Measurements from ENCODE around the gene SPAST. TPM values are rescaled to one million over a fixed set of nuclear protein-coding genes. Genes with fewer than 3 reads are reported as not detected.
"Not testable (repeated sequence)": the region's sequence is repeated elsewhere in the genome, so short reads cannot be mapped to it uniquely, and the experiment has no call there.

The SPAST gene, protein sequence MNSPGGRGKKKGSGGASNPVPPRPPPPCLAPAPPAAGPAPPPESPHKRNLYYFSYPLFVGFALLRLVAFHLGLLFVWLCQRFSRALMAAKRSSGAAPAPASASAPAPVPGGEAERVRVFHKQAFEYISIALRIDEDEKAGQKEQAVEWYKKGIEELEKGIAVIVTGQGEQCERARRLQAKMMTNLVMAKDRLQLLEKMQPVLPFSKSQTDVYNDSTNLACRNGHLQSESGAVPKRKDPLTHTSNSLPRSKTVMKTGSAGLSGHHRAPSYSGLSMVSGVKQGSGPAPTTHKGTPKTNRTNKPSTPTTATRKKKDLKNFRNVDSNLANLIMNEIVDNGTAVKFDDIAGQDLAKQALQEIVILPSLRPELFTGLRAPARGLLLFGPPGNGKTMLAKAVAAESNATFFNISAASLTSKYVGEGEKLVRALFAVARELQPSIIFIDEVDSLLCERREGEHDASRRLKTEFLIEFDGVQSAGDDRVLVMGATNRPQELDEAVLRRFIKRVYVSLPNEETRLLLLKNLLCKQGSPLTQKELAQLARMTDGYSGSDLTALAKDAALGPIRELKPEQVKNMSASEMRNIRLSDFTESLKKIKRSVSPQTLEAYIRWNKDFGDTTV
- 30.8 and 32.8 TPM in 2 replicates for total RNA-seq (2021)
- long read RNA-seq, full-length matches to known transcripts: 18 of 30 reads
- long read RNA-seq, partial matches to known transcripts: 6 of 30 reads
- long read RNA-seq, other reads (novel, unspliced or antisense): 6 of 30 reads

DNA sequence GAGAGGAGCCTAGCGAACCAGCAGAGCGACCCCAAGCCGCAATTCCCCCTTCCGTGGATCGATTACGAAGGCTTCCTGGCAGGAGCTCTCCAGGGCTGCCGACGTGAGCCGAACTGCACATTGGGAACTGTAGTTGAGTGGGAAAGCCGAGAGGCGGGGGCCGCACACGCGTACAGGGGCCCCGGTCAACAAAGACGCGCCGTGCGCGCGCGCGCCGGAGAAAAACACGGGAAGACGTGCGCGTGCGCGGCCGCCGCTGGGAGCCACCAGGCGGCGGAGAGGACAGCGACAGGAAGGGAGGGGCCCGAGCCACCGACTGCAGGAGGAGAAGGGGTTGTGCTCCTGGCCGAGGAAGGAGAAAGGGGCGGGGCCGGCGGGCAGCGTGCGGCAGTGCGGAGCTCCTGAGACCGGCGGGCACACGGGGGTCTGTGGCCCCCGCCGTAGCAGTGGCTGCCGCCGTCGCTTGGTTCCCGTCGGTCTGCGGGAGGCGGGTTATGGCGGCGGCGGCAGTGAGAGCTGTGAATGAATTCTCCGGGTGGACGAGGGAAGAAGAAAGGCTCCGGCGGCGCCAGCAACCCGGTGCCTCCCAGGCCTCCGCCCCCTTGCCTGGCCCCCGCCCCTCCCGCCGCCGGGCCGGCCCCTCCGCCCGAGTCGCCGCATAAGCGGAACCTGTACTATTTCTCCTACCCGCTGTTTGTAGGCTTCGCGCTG, at the start of gene SPAST:
Gene SPAST, plus strand, starts transcription at position 247 of the 711 bp plus-strand sequence. Its CDS starts 276 bp downstream, at position 523.
- Mint-ChIP-seq H3K27me3 (ENCODE audit: low read depth) (no peaks in the 10 kb centered on the region), H3K9me3 (no peaks in the 10 kb centered on the region), H3K36me3 (ENCODE audit: insufficient read depth in 1 of 3, low read depth in 3 of 3) (peaks cover 0 to 5% (median 4%) of the 10 kb centered on the region in 3 experiments; a peak in 5 of 7 replicates), H3K4me1 (peaks cover 11 to 13% of the 10 kb centered on the region in 2 experiments), H3K4me3 (peak within 1 kb of the TSS; percentile 92 to 95), H3K27ac (peak within 1 kb of the TSS; percentile 98 to 99 (median 99))
- Histone ChIP-seq H3K9ac (ENCODE audit: extremely low read depth, insufficient read length, low read length) (peak within 1 kb of the TSS; percentile 88), H4K5ac (ENCODE audit: insufficient read length, low read depth, low read length) (no peak within 1 kb of the TSS), H3K79me2 (ENCODE audit: insufficient read depth, low read length) (no peaks in the 10 kb centered on the region), H4K20me1 (ENCODE audit: control insufficient read depth, insufficient read depth, insufficient read length) (no peaks in the 10 kb centered on the region), H3K4me2 (ENCODE audit: insufficient read depth, insufficient read length, low read length) (peak within 1 kb of the TSS; percentile 99), H3K56ac (ENCODE audit: insufficient read length, low read depth, low read length) (no peak within 1 kb of the TSS), H3K23me2 (ENCODE audit: insufficient read length, low read depth, low read length, poor library complexity, severe bottlenecking) (peaks cover 3% of the 10 kb centered on the region), H3K4me1 (ENCODE audit: insufficient read depth, low read length) (no peaks in the 10 kb centered on the region), H2AK5ac (ENCODE audit: insufficient read length, low read length) (no peak within 1 kb of the TSS), H3K79me1 (ENCODE audit: insufficient read depth, low read depth, low read length, poor library complexity, severe bottlenecking) (no peaks in the 10 kb centered on the region), H4K91ac (ENCODE audit: insufficient read length, low read depth, low read length) (no peak within 1 kb of the TSS), H2BK5ac (ENCODE audit: insufficient read length, low read length) (no peak within 1 kb of the TSS), H2BK12ac (ENCODE audit: insufficient read length, low read depth, low read length) (no peak within 1 kb of the TSS), H3K14ac (ENCODE audit: insufficient read depth, low read length) (0 out of 2 replicates have a peak within 1 kb of the TSS, but pooled peaks have one; percentile 34), H2BK15ac (ENCODE audit: low read depth, low read length) (no peak within 1 kb of the TSS), H3K18ac (ENCODE audit: insufficient read length, low read depth, low read length) (no peak within 1 kb of the TSS), H3K27ac (ENCODE audit: insufficient read length, low read depth, low read length) (no peak within 1 kb of the TSS), H3K4ac (ENCODE audit: low read depth, low read length) (no peak within 1 kb of the TSS), H3K23ac (ENCODE audit: insufficient read length, low read depth, low read length) (no peak within 1 kb of the TSS), H3K9me3 (ENCODE audit: control insufficient read depth, low read depth, low read length) (no peaks in the 10 kb centered on the region), H2BK120ac (ENCODE audit: low read depth, low read length, poor library complexity, severe bottlenecking) (no peak within 1 kb of the TSS), H2BK20ac (ENCODE audit: low read depth, low read length, poor library complexity, severe bottlenecking) (no peak within 1 kb of the TSS), H4K8ac (replicated peaks; ENCODE audit: insufficient read length, low read depth, low read length) (no peak within 1 kb of the TSS), H2AFZ (ENCODE audit: low read length) (peak within 1 kb of the TSS; percentile 91), H3T11ph (ENCODE audit: low read length) (no peak within 1 kb of the TSS), H3K27me3 (ENCODE audit: insufficient read depth, low read length) (no peaks in the 10 kb centered on the region)
- DNase-seq: peak; percentile 99
- WGBS (ENCODE audit: extremely low coverage, insufficient read length, low lambda C conversion rate): no CpG with 5 or more reads among the region's 79 CpGs
- TF ChIP-seq, protein P1, sequence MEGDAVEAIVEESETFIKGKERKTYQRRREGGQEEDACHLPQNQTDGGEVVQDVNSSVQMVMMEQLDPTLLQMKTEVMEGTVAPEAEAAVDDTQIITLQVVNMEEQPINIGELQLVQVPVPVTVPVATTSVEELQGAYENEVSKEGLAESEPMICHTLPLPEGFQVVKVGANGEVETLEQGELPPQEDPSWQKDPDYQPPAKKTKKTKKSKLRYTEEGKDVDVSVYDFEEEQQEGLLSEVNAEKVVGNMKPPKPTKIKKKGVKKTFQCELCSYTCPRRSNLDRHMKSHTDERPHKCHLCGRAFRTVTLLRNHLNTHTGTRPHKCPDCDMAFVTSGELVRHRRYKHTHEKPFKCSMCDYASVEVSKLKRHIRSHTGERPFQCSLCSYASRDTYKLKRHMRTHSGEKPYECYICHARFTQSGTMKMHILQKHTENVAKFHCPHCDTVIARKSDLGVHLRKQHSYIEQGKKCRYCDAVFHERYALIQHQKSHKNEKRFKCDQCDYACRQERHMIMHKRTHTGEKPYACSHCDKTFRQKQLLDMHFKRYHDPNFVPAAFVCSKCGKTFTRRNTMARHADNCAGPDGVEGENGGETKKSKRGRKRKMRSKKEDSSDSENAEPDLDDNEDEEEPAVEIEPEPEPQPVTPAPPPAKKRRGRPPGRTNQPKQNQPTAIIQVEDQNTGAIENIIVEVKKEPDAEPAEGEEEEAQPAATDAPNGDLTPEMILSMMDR (conservative IDR thresholded peaks at IDR 0.05): peak; percentile 39; the same call in 2 of the 3 replicates

DNA sequence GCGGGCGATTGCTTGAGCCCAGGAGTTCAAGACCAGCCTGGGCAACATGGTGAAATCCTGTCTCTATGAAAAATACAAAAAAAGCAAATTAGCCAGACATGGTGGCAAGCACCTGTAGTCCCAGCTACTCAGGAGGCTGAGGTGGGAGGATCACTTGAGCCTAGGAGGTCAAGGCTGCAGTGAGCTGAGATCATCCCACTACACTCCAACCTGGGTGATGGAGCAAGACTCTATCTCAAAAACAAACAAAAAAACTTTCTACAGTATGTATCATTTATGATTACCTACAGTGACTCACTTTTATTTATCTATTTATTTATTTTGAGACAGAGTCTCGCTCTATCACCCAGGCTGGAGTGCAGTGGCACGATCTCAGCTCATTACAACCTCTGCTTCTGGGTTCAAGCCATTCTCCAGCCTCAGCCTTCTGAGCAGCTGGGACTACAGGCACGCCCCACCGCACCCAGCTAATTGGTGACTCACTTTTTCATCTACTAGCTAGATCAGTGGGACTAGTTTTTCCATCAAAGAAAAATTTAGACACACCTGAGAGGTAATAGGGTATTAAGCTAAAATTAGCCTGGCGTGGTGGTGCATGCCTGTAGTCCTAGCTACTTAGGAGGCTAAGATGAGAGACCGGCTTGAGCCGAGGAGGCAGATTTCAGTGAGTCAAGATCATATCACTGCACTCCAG, 44.4 kb upstream of the SPAST start:
- H3K9ac ChIP-seq (ENCODE audit: extremely low read depth, insufficient read length, low read length); H2BK20ac ChIP-seq (ENCODE audit: low read depth, low read length, poor library complexity, severe bottlenecking); H3K4me1 Mint-ChIP-seq; H3K27me3 ChIP-seq (ENCODE audit: insufficient read depth, low read length); H3K14ac ChIP-seq (ENCODE audit: insufficient read depth, low read length); H3K56ac ChIP-seq (ENCODE audit: insufficient read length, low read depth, low read length); H2BK5ac ChIP-seq (ENCODE audit: insufficient read length, low read length); H4K8ac ChIP-seq (replicated peaks; ENCODE audit: insufficient read length, low read depth, low read length); H3K4me1 ChIP-seq (ENCODE audit: insufficient read depth, low read length); H3K27ac Mint-ChIP-seq; H3K18ac ChIP-seq (ENCODE audit: insufficient read length, low read depth, low read length); H3K4me2 ChIP-seq (ENCODE audit: insufficient read depth, insufficient read length, low read length); H3T11ph ChIP-seq (ENCODE audit: low read length); H3K23me2 ChIP-seq (ENCODE audit: insufficient read length, low read depth, low read length, poor library complexity, severe bottlenecking); H3K9me3 Mint-ChIP-seq; H2BK12ac ChIP-seq (ENCODE audit: insufficient read length, low read depth, low read length); H3K79me2 ChIP-seq (ENCODE audit: insufficient read depth, low read length); H4K5ac ChIP-seq (ENCODE audit: insufficient read length, low read depth, low read length); H3K4ac ChIP-seq (ENCODE audit: low read depth, low read length); H2BK120ac ChIP-seq (ENCODE audit: low read depth, low read length, poor library complexity, severe bottlenecking); H2AK5ac ChIP-seq (ENCODE audit: insufficient read length, low read length); H3K4me3 Mint-ChIP-seq; DNase-seq; H2BK15ac ChIP-seq (ENCODE audit: low read depth, low read length); H3K23ac ChIP-seq (ENCODE audit: insufficient read length, low read depth, low read length); H2AFZ ChIP-seq (ENCODE audit: low read length); H4K20me1 ChIP-seq (ENCODE audit: control insufficient read depth, insufficient read depth, insufficient read length); H3K9me3 ChIP-seq (ENCODE audit: control insufficient read depth, low read depth, low read length); H3K27me3 Mint-ChIP-seq (ENCODE audit: low read depth); H3K27ac ChIP-seq (ENCODE audit: insufficient read length, low read depth, low read length); H4K91ac ChIP-seq (ENCODE audit: insufficient read length, low read depth, low read length); H3K79me1 ChIP-seq (ENCODE audit: insufficient read depth, low read depth, low read length, poor library complexity, severe bottlenecking): not testable (repeated sequence)
- peaks cover 10 to 63% (median 36%) of the 10 kb centered on the region in 3 experiments; a peak in 6 of 7 replicates for H3K36me3 Mint-ChIP-seq (ENCODE audit: insufficient read depth in 1 of 3, low read depth in 3 of 3)
- no CpG with 5 or more reads among the region's 9 CpGs for WGBS (ENCODE audit: extremely low coverage, insufficient read length, low lambda C conversion rate)

Measured in H9 (cell line).